HepG2 (cell line): ENCODE results near the gene EEA1. TPM values are rescaled to one million over a fixed set of nuclear protein-coding genes. Genes with fewer than 3 reads are reported as not detected.

Source experiments
- ATAC-seq: fragments of 200-7000 bp; cut with Tn5 transposase; 3 replicates; pipeline ENCODE4 v1.9.1; 2020; ENCODE audit warnings: mild to moderate bottlenecking, moderate library complexity
- BruUV-seq: library from RNA; stranded (reverse); fragments of 400-500 nt; replicated peaks from 2 replicates; lab custom pipeline; 2021; lab: Mats Ljungman, UMichigan
- CTCF ChIA-PET: fragments of 300-600 bp; formaldehyde crosslinking; extraction: SDS; loops from one replicate; lab custom pipeline; 2021; ENCODE audit warnings: low total read pairs, inconsistent platforms, low intra/inter-chr PET ratio; lab: Yijun Ruan, JAX
- POLR2A ChIA-PET: fragments of 350-600 bp; sonication (Branson Sonifier 250); formaldehyde crosslinking; loops from one replicate; lab custom pipeline; 2020; ENCODE audit warnings: antibody characterized with exemption, inconsistent platforms; lab: Yijun Ruan, JAX
- DNase-seq: peaks from one replicate; pipeline ENCODE4 v3.0.0-alpha.2; 2015; ENCODE audit warnings: low spot score
- FAIRE-seq: peaks from 3 replicates; lab custom pipeline; 2011; peaks lifted over from hg19 to GRCh38; lab: Jason Lieb, UNC
- H2AFZ ChIP-seq: one replicate; pipeline ENCODE4 v1.6.1; 2011; ENCODE audit warnings: low read length, inconsistent platforms
- H3K27ac ChIP-seq: fragments of 300-600 bp; 3 replicates; pipeline ENCODE4 v1.8.0; 2011; ENCODE audit warnings: mixed run types, mild to moderate bottlenecking, mixed read lengths, low read length, inconsistent platforms; ENCODE audit not compliant: insufficient read depth; ENCODE audit errors: extremely low read length
- H3K27me3 ChIP-seq, 2 experiments: fragments of 200-600 bp in 1 of 2; 2 replicates in 1 of 2; 3 replicates in 1 of 2; pipeline versions ENCODE4 v1.6.0 to v1.8.0; 2011; ENCODE audit warnings: low read length in 2 of 2, mild to moderate bottlenecking in 2 of 2, moderate library complexity in 2 of 2, inconsistent platforms in 1 of 2; ENCODE audit not compliant: insufficient read depth in 2 of 2, control insufficient read depth in 1 of 2
- H3K36me3 ChIP-seq, 2 experiments: fragments of 200-600 bp in 1 of 2; replicated peaks in 1 of 2; 2 replicates in 1 of 2; 3 replicates in 1 of 2; pipeline versions ENCODE4 v1.5.1 to v1.8.0; 2011; ENCODE audit warnings: low read length in 2 of 2, inconsistent platforms in 1 of 2; ENCODE audit not compliant: insufficient read depth in 2 of 2, control insufficient read depth in 1 of 2
- H3K4me1 ChIP-seq: 2 replicates; pipeline ENCODE4 v1.5.1; 2012; ENCODE audit warnings: low read length, inconsistent platforms; ENCODE audit not compliant: insufficient read depth
- H3K4me2 ChIP-seq: 2 replicates; pipeline ENCODE4 v1.6.0; 2011; ENCODE audit warnings: low read depth, low read length, inconsistent platforms
- H3K4me3 ChIP-seq, 3 experiments: fragments of 200-600 bp in 1 of 3; sonication (generic), shearing (Covaris generic) in 1 of 3; replicated peaks in 1 of 3; 2 replicates each; pipeline ENCODE4 v1.5.1; 2011 to 2016; ENCODE audit warnings: low read length in 3 of 3, inconsistent platforms in 2 of 3, low read depth in 2 of 3, mild to moderate bottlenecking in 2 of 3, control low read depth in 1 of 3, mixed read lengths in 1 of 3; ENCODE audit not compliant: insufficient read depth in 1 of 3
- H3K79me2 ChIP-seq: one replicate; pipeline ENCODE4 v1.6.1; 2011; ENCODE audit warnings: low read length, inconsistent platforms; ENCODE audit not compliant: insufficient read depth
- H3K9ac ChIP-seq: 2 replicates; pipeline ENCODE4 v1.6.0; 2011; ENCODE audit warnings: mild to moderate bottlenecking, low read depth, low read length, inconsistent platforms; ENCODE audit not compliant: insufficient read depth
- H3K9me3 ChIP-seq: 2 replicates; pipeline ENCODE4 v1.5.1; 2012; ENCODE audit warnings: mild to moderate bottlenecking, low read length
- H4K20me1 ChIP-seq: 2 replicates; pipeline ENCODE4 v1.6.0; 2011; ENCODE audit warnings: inconsistent platforms, mild to moderate bottlenecking, low read length, moderate library complexity; ENCODE audit not compliant: insufficient read depth
- ATM ChIP-seq: fragments of 450-650 bp; IDR thresholded peaks from 2 replicates; pipeline ENCODE4 v1.7.1; 2017; ENCODE audit warnings: mild to moderate bottlenecking, borderline replicate concordance
- BORCS8-MEF2B ChIP-seq: sonication (generic); formaldehyde crosslinking; IDR thresholded peaks from 2 replicates; pipeline ENCODE4 v1.8.0; 2022; ENCODE audit warnings: mild to moderate bottlenecking, missing genetic modification reagents
- FOXJ3 ChIP-seq: sonication (generic); formaldehyde crosslinking; IDR thresholded peaks from 2 replicates; pipeline ENCODE4 v1.4.0; 2020; ENCODE audit warnings: missing genetic modification reagents, mild to moderate bottlenecking, borderline replicate concordance
- POLR2AphosphoS5 ChIP-seq: IDR thresholded peaks from 2 replicates; pipeline ENCODE4 v1.6.1; 2012; ENCODE audit warnings: low read depth, low read length
- PRPF4 ChIP-seq: fragments of 200-400 bp; formaldehyde crosslinking; IDR thresholded peaks from 2 replicates; pipeline ENCODE4 v1.6.1; 2016; ENCODE audit warnings: low read length, low read depth; ENCODE audit not compliant: poor library complexity, severe bottlenecking
- REL ChIP-seq: sonication (generic); formaldehyde crosslinking; conservative IDR thresholded peaks from 2 replicates; pipeline ENCODE4 v1.8.0; 2022; ENCODE audit warnings: mild to moderate bottlenecking, missing genetic modification reagents, moderate library complexity
- STAT5B ChIP-seq: sonication (generic); formaldehyde crosslinking; IDR thresholded peaks from 2 replicates; pipeline ENCODE4 v1.4.0; 2020; ENCODE audit warnings: missing genetic modification reagents
- ZNF343 ChIP-seq: sonication (generic); formaldehyde crosslinking; IDR thresholded peaks from 2 replicates; pipeline ENCODE4 v1.4.0; 2020; ENCODE audit warnings: mild to moderate bottlenecking, missing genetic modification reagents
- WGBS: methylation state at CpG from one replicate; pipeline ENCODE4 v1.1.6; 2017; ENCODE audit warnings: low lambda C conversion rate; 5-methylcytosine and 5-hydroxymethylcytosine counted together
- in situ Hi-C: cut with HindIII; loops from 2 replicates; pipeline ENCODE4 v1.10.0; 2017; ENCODE audit warnings: low pct_unique_long_range_greater_than_20kb; ENCODE audit not compliant: extremely low pct_ligation_motif_present
- intact Hi-C: fragments of 100-400 bp; cut with micrococcal nuclease; formaldehyde crosslinking; loops from one replicate; pipeline ENCODE4 v1.10.0; 2022; ENCODE audit not compliant: unreplicated experiment
- polyA plus RNA-seq, 8 experiments: library from polyadenylated mRNA; depleted of rRNA in 3 of 8; stranded (reverse) in 7 of 8; unstranded in 1 of 8; fragments of >200 nt; fragmentation: Illumina TruSeq in 4 of 8; extraction: Trizol in 4 of 8; gene quantifications; 2 replicates each; pipeline versions ENCODE4 v1.2.1 to v1.2.3, GENCODE V29; 2011 to 2016; ENCODE audit warnings: low read depth in 4 of 8, missing spikeins in 1 of 8, mixed read lengths in 1 of 8; ENCODE audit not compliant: insufficient read depth in 1 of 8
- total RNA-seq, 5 experiments: library from RNA; depleted of rRNA; stranded (reverse); fragments of >200 nt; fragmentation: Illumina TruSeq; extraction: Trizol; gene quantifications; 2 replicates each; pipeline ENCODE4 v1.2.3, GENCODE V29; 2016; ENCODE audit warnings: low read depth in 1 of 5
- TF ChIP-seq, protein P1 (sequence below): sonication (generic); formaldehyde crosslinking; IDR thresholded peaks from 2 replicates; pipeline ENCODE4 v1.9.0; 2022; ENCODE audit warnings: low read depth, missing genetic modification reagents

EEA1 gene
- total and polyA plus RNA-seq, 2 of the 13 experiments (the other 11 are each of a cell fraction or from before 2014, with no cell fraction given) = 5.0 to 19.3 TPM

DNA sequence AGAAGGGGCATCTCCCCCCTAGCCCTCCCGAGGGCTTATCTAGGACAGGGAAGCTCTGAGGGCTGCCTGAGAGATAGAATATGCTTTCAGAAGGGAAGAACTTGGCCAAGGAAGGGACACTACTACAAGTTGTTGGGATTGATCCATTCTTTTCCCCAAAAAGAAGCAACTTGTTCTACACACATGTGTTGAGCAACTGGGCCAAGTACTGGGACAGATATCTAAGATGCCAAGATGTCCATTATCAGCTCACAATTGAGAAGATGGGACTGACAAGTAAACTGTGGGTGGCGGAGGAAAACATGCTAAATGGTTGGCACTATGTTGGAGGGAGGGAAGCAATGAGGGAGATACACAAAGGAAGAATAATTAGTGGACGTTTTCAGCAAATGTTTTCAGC, 195.4 kb downstream of the EEA1 start:
- TF ChIP-seq ZNF343 (CRISPR knock-in tag) (no peak), POLR2AphosphoS5 (no peak), FOXJ3 (CRISPR knock-in tag) (no peak), ATM (no peak), REL (CRISPR knock-in tag) (no peak), PRPF4 (no peak), BORCS8-MEF2B (CRISPR knock-in tag) (no peak), STAT5B (CRISPR knock-in tag) (no peak)
- TF ChIP-seq, protein P1, sequence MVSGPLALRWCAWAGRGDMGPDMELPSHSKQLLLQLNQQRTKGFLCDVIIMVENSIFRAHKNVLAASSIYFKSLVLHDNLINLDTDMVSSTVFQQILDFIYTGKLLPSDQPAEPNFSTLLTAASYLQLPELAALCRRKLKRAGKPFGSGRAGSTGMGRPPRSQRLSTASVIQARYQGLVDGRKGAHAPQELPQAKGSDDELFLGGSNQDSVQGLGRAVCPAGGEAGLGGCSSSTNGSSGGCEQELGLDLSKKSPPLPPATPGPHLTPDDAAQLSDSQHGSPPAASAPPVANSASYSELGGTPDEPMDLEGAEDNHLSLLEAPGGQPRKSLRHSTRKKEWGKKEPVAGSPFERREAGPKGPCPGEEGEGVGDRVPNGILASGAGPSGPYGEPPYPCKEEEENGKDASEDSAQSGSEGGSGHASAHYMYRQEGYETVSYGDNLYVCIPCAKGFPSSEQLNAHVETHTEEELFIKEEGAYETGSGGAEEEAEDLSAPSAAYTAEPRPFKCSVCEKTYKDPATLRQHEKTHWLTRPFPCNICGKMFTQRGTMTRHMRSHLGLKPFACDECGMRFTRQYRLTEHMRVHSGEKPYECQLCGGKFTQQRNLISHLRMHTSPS (CRISPR knock-in tag) = no peak
- Histone ChIP-seq H3K27me3 (peaks cover 0 to 16% of the 10 kb centered on the region in 2 experiments; a peak in 2 of 5 replicates), H3K36me3 (no peaks in the 10 kb centered on the region), H3K4me1 (no peaks in the 10 kb centered on the region), H3K27ac (no peak overlapping the region), H4K20me1 (no peaks in the 10 kb centered on the region), H3K4me3 (no peak overlapping the region), H3K9me3 (no peaks in the 10 kb centered on the region), H3K9ac (no peak overlapping the region), H2AFZ (no peak overlapping the region), H3K79me2 (no peaks in the 10 kb centered on the region), H3K4me2 (no peak overlapping the region)
- DNase-seq = no peak
- WGBS = 17% methylated on average over 3 of the region's 3 CpGs
- in situ Hi-C loops (no loop called here), intact Hi-C loops (no loop called here)
- no peak for ATAC-seq
- POLR2A ChIA-PET = no interaction called here
- FAIRE-seq = no peak
- BruUV-seq = no TSS peak
- CTCF ChIA-PET = no interaction called here
